Mucosa of rectum (tissue), 2 donors: Measurements from ENCODE around the gene PDZD2.

Source experiments
- H3K27ac ChIP-seq, 2 donors: one replicate each; pipeline ENCODE4 v1.7.0; 2013; ENCODE audit warnings: inconsistent platforms in 2 of 2, low read depth in 2 of 2, low read length in 2 of 2
- H3K27me3 ChIP-seq, 2 donors: one replicate each; pipeline ENCODE4 v1.7.0; 2013; ENCODE audit warnings: low read length in 2 of 2; ENCODE audit not compliant: control insufficient read depth in 2 of 2, insufficient read depth in 2 of 2
- H3K36me3 ChIP-seq, 2 donors: one replicate each; pipeline ENCODE4 v1.7.0; 2013; ENCODE audit warnings: low read length in 2 of 2; ENCODE audit not compliant: control insufficient read depth in 2 of 2, insufficient read depth in 2 of 2
- H3K4me1 ChIP-seq, 2 donors: one replicate each; pipeline ENCODE4 v1.7.0; 2013; ENCODE audit warnings: low read length in 2 of 2, mild to moderate bottlenecking in 1 of 2; ENCODE audit not compliant: control insufficient read depth in 2 of 2, insufficient read depth in 2 of 2
- H3K4me3 ChIP-seq, 2 donors: one replicate each; pipeline ENCODE4 v1.7.0; 2013; ENCODE audit warnings: low read length in 2 of 2
- H3K9ac ChIP-seq, 2 donors: one replicate each; pipeline ENCODE4 v1.7.0; 2013; ENCODE audit warnings: low read length in 2 of 2, low read depth in 1 of 2, mild to moderate bottlenecking in 1 of 2
- H3K9me3 ChIP-seq, 2 donors: one replicate each; pipeline ENCODE4 v1.7.0; 2013; ENCODE audit warnings: low read length in 2 of 2; ENCODE audit not compliant: control insufficient read depth in 2 of 2
- donor health status: healthy.
- donor health status: Normal muscosa, but diverticular disease.

The PDZD2 gene

DNA sequence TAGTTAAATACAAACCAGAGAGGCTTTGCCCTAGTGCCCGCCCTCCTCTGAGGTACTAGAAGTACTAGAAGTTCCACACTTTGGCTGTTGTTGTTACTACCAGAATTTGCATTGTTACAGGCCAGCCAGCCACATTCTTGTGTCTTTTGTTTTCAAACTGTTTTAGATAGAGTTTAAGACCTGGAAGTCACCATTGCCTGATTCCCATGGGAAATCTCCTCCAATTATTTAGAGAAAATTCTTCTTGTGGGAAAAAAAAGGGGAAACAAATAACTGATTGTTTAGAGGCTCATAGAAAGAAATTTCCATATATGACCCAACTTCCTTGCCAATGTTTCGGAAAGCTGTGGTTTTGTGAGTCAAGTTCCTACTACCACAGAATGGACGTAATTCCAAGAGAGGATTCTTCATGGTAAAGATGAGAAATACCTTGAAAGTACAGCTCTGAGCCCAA lies 282.9 kb downstream of the PDZD2 start:
- Histone ChIP-seq H3K9me3 (no peaks in the 10 kb centered on the region), H3K4me3 (no peak overlapping the region), H3K9ac (no peak overlapping the region), H3K27ac (no peak overlapping the region), H3K27me3 (no peaks in the 10 kb centered on the region), H3K4me1 (no peaks in the 10 kb centered on the region), H3K36me3 (no peaks in the 10 kb centered on the region)

DNA sequence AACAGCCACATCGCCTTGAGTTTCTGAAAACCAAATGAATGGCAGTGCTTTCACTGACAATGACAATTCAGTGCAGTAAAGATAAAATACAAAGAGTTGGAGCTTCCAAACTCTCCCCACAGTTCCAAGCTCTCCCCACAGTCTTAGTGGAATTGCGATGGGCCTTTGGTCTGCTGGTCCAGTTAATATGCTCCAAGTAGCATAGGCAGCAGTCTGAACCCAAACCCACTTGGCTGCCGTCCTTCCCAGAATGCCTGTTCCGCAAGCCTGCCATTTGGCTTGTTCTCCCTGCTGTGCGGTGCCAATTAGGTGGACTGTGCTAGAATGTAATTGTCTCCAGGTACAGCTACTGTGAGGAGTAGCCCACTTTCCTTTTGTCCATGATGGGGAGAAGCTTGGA lies 285.1 kb downstream of the PDZD2 start:
- Histone ChIP-seq H3K36me3 (no peaks in the 10 kb centered on the region), H3K9ac (no peak overlapping the region), H3K27me3 (no peaks in the 10 kb centered on the region), H3K4me3 (no peak overlapping the region), H3K27ac (no peak overlapping the region), H3K9me3 (no peaks in the 10 kb centered on the region), H3K4me1 (no peaks in the 10 kb centered on the region)

DNA sequence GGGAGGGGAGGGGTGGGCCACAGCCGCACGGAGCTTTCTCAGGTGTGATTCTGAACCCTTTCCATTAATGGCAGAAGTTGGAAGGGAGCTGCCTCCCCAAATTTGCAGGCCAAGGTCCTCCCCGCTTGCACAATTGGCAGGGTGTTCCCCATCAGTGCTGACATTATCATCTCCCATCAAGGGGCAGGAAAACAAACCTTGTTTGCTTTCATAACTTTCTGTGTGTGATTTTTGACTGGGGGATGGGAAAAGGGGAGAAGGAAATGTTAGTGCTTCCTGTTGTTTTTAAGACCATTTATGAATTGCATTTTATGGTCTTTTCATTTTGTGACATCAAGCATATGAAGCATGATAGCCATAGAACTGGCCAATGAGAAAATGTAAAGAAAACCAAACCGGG lies 292.9 kb downstream of the PDZD2 start:
- H3K27ac ChIP-seq, result no peak overlapping the region
- no peaks in the 10 kb centered on the region for H3K27me3 ChIP-seq
- no peak overlapping the region for H3K9ac ChIP-seq
- no peaks in the 10 kb centered on the region for H3K9me3 ChIP-seq
- H3K4me3 ChIP-seq, result no peak overlapping the region
- H3K4me1 ChIP-seq, result no peaks in the 10 kb centered on the region
- H3K36me3 ChIP-seq, result no peaks in the 10 kb centered on the region

DNA sequence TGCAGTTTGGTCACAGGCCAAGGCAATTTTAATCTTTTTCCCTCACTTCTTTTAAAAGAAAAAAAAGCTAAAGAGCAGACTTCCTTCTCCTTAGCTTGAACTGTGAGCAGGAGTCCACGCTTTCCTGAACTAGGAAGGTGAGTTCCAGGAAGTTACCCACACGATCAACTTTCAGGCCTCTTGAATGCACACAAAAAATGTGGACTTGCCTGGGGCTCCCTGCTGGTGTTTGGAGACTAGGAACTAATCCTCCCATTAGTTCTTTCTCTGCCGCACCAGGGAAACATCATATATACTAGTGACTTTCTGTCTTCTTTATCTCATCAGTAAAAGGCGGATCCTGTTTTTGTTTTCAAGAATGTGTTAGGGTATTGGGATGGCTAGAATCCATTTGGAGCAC lies 295.2 kb downstream of the PDZD2 start:
- H3K9me3 ChIP-seq, result no peaks in the 10 kb centered on the region
- H3K36me3 ChIP-seq, result no peaks in the 10 kb centered on the region
- H3K27ac ChIP-seq, result no peak overlapping the region
- no peaks in the 10 kb centered on the region for H3K4me1 ChIP-seq
- no peak overlapping the region for H3K9ac ChIP-seq
- H3K27me3 ChIP-seq, result no peaks in the 10 kb centered on the region
- no peak overlapping the region for H3K4me3 ChIP-seq

DNA sequence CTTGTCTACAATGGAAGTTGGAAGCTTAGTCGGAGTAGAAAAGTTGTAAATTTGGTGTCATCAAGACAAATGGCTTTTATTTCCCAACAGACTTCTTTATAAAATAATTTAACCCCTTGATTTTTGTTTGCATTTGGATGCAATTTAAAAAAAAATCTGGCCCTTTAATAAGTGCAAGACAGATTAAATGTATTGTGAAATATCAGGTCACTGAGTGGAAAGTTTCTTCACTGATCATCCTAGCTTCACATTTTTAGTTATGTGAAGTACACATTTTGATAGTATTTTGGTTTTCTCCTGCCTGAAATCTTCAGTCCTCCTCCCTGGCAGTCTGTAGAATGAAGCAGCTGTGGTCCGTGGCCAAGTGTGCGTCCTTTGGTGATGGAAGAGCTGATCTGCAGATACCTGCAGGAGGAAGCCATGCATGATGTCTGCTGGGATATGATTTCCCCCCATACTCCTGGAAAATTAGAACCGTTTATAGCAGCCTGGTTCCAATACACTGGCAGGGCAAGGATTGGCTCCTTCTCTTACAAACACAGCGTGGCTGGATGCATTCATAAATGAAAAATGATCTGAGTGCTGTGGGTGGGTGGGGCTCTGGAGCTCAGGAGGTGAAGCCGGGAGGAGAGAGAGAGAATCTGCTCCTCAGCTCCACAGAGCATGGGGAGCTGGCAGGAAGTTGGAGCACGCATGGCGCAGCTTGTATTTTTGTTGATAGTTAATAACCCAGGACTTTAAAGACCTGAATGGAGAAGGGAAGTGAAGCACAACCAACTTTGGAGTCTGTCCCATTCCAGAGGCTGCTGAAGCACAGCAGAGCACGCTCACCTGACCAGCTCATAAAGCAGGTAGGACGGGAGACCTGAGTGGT lies 296.8 kb downstream of the PDZD2 start:
- Histone ChIP-seq H3K36me3 (no peaks in the 10 kb centered on the region), H3K9me3 (no peaks in the 10 kb centered on the region), H3K27ac (no peak overlapping the region), H3K4me3 (no peak overlapping the region), H3K9ac (no peak overlapping the region), H3K4me1 (no peaks in the 10 kb centered on the region), H3K27me3 (no peaks in the 10 kb centered on the region)

DNA sequence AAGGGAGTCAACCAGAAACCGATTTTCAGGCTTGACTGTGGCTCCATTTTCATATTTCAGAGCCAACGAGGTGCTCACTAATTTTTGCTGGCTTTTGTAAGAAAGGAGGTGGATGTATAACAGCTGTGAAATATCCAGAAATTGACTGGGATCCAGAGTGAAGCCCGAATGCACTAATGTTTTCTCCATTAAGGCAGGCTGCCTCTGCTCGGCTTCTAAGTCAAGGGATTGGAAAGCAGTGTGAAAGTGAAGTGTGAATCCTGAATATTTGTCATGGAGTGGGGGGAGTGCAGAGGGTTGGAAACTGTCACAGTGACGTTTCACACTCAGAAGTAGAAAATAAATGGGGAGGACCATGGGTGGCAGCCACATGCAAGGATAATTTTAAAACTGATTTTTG lies 297.8 kb downstream of the PDZD2 start:
- Histone ChIP-seq H3K27me3 (no peaks in the 10 kb centered on the region), H3K9ac (no peak overlapping the region), H3K36me3 (no peaks in the 10 kb centered on the region), H3K9me3 (no peaks in the 10 kb centered on the region), H3K27ac (no peak overlapping the region), H3K4me3 (no peak overlapping the region), H3K4me1 (no peaks in the 10 kb centered on the region)

DNA sequence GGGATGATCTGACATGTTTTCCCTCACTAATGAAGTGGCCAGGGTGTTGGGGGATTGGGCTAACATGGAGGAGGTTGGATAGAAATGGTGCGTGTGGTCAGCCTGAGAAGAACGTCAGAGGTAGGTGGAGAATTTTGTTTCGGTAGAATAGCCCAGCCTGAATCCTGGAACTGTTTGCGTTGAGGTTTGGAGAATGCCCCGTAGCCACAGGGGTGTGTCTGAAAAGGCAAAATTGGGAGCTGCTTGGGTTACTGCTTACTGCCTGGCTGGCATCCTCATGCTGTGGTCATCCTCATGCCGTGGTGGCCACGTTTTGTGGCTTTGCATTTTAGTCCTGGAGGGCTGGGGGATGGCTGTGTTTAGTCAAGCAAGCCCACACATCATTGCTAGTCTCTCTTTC lies 298.3 kb downstream of the PDZD2 start:
- Histone ChIP-seq H3K27ac (no peak overlapping the region), H3K9me3 (no peaks in the 10 kb centered on the region), H3K4me1 (no peaks in the 10 kb centered on the region), H3K9ac (no peak overlapping the region), H3K4me3 (no peak overlapping the region), H3K27me3 (no peaks in the 10 kb centered on the region), H3K36me3 (no peaks in the 10 kb centered on the region)

DNA sequence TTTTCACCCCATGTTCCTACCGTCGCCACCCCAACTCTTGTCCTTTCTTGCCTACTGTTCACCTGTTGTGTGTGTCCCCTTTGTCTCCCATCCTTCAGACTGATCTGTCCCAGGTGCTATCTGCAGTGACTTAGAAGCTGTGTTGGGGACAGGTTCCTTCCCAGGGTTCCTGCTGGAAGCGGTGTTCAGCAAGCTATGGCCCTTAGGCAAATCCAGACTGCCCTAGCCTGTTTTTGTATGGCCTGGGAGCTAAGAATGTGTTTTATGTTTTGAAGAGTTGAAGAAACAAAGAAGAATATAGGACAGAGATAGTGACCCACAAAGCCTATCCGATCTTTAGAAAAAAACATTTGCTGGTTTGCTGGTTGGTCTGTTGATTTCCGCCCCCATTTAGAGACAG lies 298.8 kb downstream of the PDZD2 start:
- no peaks in the 10 kb centered on the region for H3K36me3 ChIP-seq
- H3K9ac ChIP-seq, result no peak overlapping the region
- no peaks in the 10 kb centered on the region for H3K27me3 ChIP-seq
- no peak overlapping the region for H3K4me3 ChIP-seq
- no peaks in the 10 kb centered on the region for H3K9me3 ChIP-seq
- H3K27ac ChIP-seq, result no peak overlapping the region
- H3K4me1 ChIP-seq, result no peaks in the 10 kb centered on the region

DNA sequence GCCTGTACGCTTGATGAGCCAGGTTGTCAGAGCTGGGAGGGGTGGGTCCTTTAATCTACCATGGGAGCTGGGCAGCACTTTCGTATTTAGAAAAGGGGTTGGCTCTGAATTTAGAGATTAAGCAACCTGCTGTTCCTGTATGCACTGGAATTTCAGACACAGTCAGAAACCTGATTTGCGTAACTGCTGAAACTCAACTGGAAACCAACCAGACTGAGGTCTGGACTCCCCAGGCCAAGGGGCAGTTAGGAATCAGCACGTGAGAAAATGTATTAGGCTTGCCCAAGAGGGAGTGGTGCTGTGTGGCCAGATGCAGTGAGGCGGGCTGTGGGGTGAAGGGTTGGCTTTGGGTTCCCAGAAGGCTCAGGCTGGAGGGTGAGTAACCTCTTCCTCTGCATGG lies 300.2 kb downstream of the PDZD2 start:
- Histone ChIP-seq H3K4me1 (no peaks in the 10 kb centered on the region), H3K36me3 (no peaks in the 10 kb centered on the region), H3K27ac (no peak overlapping the region), H3K4me3 (no peak overlapping the region), H3K27me3 (no peaks in the 10 kb centered on the region), H3K9me3 (no peaks in the 10 kb centered on the region), H3K9ac (no peak overlapping the region)

DNA sequence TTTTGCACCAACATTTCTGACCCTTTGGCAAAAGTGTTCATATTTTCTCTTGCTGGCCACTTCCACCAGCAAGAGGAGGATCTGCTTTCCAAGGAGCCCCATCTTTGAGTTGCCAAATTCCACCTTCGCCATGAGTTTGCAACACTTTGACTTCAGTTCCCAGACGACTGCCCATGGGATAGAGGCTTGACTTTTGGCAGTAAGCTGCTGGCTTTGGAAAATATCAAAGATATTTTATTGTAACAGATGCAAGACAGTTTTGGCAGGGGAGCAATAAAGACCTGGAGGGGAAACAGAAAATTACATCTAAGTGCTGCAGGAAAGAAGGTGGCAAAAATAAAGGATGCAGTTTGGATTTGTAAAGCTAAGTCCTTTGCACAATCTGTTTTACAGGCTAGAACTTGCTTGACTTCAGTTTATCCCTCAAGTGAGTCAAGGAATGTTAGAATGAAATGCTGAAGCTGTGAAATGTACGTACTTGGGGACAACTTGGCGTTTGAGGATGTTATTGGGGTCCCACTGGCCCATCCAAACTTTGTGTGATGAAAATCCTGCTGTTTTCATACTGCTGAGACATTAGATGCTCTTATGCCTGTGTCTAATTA lies 302.3 kb downstream of the PDZD2 start:
- Histone ChIP-seq H3K9ac (no peak overlapping the region), H3K4me1 (no peaks in the 10 kb centered on the region), H3K36me3 (no peaks in the 10 kb centered on the region), H3K27ac (no peak overlapping the region), H3K27me3 (no peaks in the 10 kb centered on the region), H3K9me3 (no peaks in the 10 kb centered on the region), H3K4me3 (no peak overlapping the region)
